SU-DHL-6 (cell line): Measurements from ENCODE around the gene CACNG6.

Experiments
- H2AFZ ChIP-seq: fragments of 200-600 bp; sonication (generic); 2 replicates; pipeline ENCODE4 v1.6.1; 2014; ENCODE audit warnings: low read depth, mild to moderate bottlenecking, moderate library complexity, mixed read lengths, antibody characterized with exemption, low read length; ENCODE audit not compliant: severe bottlenecking
- H3F3A ChIP-seq: fragments of 200-600 bp; shearing (Covaris generic); 2 replicates; pipeline ENCODE4 v1.6.0; 2016; ENCODE audit warnings: antibody characterized with exemption, mild to moderate bottlenecking; ENCODE audit not compliant: insufficient read depth
- H3K27ac ChIP-seq: fragments of 200-600 bp; sonication (generic); 2 replicates; pipeline ENCODE4 v1.5.1; 2016; ENCODE audit warnings: low read depth, mild to moderate bottlenecking, low read length, moderate library complexity, mixed read lengths
- H3K27me3 ChIP-seq: fragments of 200-600 bp; sonication (generic), shearing (Covaris generic); 2 replicates; pipeline ENCODE4 v1.6.0; 2014; ENCODE audit warnings: mild to moderate bottlenecking, low read length
- H3K36me3 ChIP-seq: fragments of 200-600 bp; sonication (generic); 2 replicates; pipeline ENCODE4 v1.6.1; 2014; ENCODE audit warnings: mild to moderate bottlenecking, low read length, mixed read lengths
- H3K4me2 ChIP-seq: fragments of 300-600, 200-600 bp; shearing (Covaris generic), sonication (generic); 2 replicates; pipeline ENCODE4 v1.6.0; 2014; ENCODE audit warnings: low read length, low read depth, mild to moderate bottlenecking; ENCODE audit not compliant: poor library complexity, severe bottlenecking
- H3K4me3 ChIP-seq: fragments of 200-600 bp; sonication (generic); 2 replicates; pipeline ENCODE4 v1.5.1; 2014; ENCODE audit warnings: antibody characterized with exemption, low read length, mild to moderate bottlenecking, mixed read lengths; ENCODE audit not compliant: insufficient read depth, poor library complexity, severe bottlenecking
- H3K79me2 ChIP-seq: fragments of 200-600 bp; sonication (generic); 2 replicates; pipeline ENCODE4 v1.6.1; 2014; ENCODE audit warnings: mild to moderate bottlenecking, low read length, moderate library complexity; ENCODE audit not compliant: insufficient read depth
- H3K9ac ChIP-seq: fragments of 200-600 bp; sonication (generic); 2 replicates; pipeline ENCODE4 v1.7.0; 2014; ENCODE audit warnings: mild to moderate bottlenecking, low read length
- H3K9me2 ChIP-seq: fragments of 200-600 bp; sonication (generic); replicated peaks from 2 replicates; pipeline ENCODE4 v1.6.1; 2014; ENCODE audit warnings: low read length; ENCODE audit not compliant: insufficient read depth
- H3K9me3 ChIP-seq: fragments of 200-600 bp; sonication (generic); 2 replicates; pipeline ENCODE4 v1.6.1; 2014; ENCODE audit warnings: low read length, mixed read lengths; ENCODE audit not compliant: insufficient read depth
- H4K20me1 ChIP-seq: fragments of 200-600 bp; sonication (generic); 2 replicates; pipeline ENCODE4 v1.6.1; 2014; ENCODE audit warnings: low read depth, mild to moderate bottlenecking, antibody characterized with exemption, low read length, moderate library complexity, mixed read lengths
- EZH2phosphoT487 ChIP-seq: fragments of 200-600 bp; sonication (generic), shearing (Covaris generic); conservative IDR thresholded peaks from 2 replicates; pipeline ENCODE4 v1.6.1; 2018; ENCODE audit warnings: mild to moderate bottlenecking, antibody characterized with exemption, low read length, moderate library complexity, mixed read lengths
- TF ChIP-seq, protein P1 (sequence below): fragments of 200-600 bp; sonication (generic); IDR thresholded peaks from one replicate; pipeline ENCODE4 v1.5.1; 2017; ENCODE audit warnings: antibody characterized with exemption, mild to moderate bottlenecking, low read length, moderate library complexity; ENCODE audit not compliant: insufficient read depth, poor library complexity, severe bottlenecking

Gene CACNG6, protein sequence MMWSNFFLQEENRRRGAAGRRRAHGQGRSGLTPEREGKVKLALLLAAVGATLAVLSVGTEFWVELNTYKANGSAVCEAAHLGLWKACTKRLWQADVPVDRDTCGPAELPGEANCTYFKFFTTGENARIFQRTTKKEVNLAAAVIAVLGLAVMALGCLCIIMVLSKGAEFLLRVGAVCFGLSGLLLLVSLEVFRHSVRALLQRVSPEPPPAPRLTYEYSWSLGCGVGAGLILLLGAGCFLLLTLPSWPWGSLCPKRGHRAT

GRCh38 chr19:53991224-53992113 lies at the start of gene CACNG6:
Gene CACNG6, plus strand, starts transcription at chr19:53991637. Its CDS starts 1,241 bp downstream, at chr19:53992878.
- Histone ChIP-seq H3K27me3 (no peaks in the 10 kb centered on the region), H3K36me3 (no peaks in the 10 kb centered on the region), H3K9me3 (no peaks in the 10 kb centered on the region), H4K20me1 (no peaks in the 10 kb centered on the region), H3K27ac (no peak within 1 kb of the TSS), H2AFZ (no peak within 1 kb of the TSS), H3K9me2 (no peaks in the 10 kb centered on the region), H3K9ac (no peak within 1 kb of the TSS), H3K79me2 (no peaks in the 10 kb centered on the region), H3K4me3 (no peak within 1 kb of the TSS), H3K4me2 (no peak within 1 kb of the TSS), H3F3A (no peaks in the 10 kb centered on the region)
- no peak for TF ChIP-seq EZH2phosphoT487
- TF ChIP-seq, protein P1, sequence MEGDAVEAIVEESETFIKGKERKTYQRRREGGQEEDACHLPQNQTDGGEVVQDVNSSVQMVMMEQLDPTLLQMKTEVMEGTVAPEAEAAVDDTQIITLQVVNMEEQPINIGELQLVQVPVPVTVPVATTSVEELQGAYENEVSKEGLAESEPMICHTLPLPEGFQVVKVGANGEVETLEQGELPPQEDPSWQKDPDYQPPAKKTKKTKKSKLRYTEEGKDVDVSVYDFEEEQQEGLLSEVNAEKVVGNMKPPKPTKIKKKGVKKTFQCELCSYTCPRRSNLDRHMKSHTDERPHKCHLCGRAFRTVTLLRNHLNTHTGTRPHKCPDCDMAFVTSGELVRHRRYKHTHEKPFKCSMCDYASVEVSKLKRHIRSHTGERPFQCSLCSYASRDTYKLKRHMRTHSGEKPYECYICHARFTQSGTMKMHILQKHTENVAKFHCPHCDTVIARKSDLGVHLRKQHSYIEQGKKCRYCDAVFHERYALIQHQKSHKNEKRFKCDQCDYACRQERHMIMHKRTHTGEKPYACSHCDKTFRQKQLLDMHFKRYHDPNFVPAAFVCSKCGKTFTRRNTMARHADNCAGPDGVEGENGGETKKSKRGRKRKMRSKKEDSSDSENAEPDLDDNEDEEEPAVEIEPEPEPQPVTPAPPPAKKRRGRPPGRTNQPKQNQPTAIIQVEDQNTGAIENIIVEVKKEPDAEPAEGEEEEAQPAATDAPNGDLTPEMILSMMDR = no peak

DNA sequence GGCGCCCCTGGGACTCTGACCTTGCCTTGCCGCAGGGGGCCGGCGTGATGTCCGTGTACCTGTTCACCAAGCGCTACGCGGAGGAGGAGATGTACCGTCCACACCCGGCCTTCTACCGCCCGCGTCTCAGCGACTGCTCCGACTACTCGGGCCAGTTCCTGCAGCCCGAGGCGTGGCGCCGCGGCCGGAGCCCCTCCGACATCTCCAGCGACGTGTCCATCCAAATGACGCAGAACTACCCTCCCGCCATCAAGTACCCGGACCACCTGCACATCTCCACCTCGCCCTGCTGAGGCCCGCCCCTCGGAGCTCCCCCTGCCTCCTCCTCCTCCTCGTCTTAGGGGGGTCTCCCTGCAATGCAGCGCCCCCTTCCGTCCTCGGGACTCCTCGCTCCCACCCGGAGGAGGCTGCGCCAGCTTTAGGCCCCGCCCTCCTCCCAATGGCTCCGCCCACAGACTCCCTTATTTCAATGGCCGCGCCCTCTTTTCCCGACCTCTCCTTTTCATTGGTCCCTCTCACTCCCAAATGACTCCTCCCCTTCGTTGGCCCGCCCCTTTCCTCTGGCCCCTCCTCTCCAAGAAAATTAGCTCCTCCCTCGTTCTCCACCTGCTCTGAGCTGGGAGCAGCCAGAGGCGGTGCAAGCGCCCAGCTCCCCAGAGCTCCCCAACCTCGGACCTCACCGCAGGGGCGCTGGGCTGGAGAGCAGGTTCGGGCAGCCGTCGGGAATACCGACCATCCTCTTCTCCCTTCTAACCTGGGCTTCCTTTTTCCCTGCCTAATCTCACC lies 49.2 kb upstream of the CACNG6 start:
- Histone ChIP-seq H4K20me1 (no peaks in the 10 kb centered on the region), H3F3A (no peaks in the 10 kb centered on the region), H3K9me3 (no peaks in the 10 kb centered on the region), H3K9me2 (no peaks in the 10 kb centered on the region), H3K79me2 (no peaks in the 10 kb centered on the region), H3K27me3 (no peaks in the 10 kb centered on the region), H3K4me2 (no peak overlapping the region), H3K4me3 (no peak overlapping the region), H3K36me3 (no peaks in the 10 kb centered on the region), H2AFZ (no peak overlapping the region), H3K9ac (no peak overlapping the region), H3K27ac (no peak overlapping the region)
- no peak for TF ChIP-seq EZH2phosphoT487

GRCh38 chr19:53944416-53944815 lies 47.0 kb upstream of the CACNG6 start:
- H3K9me3 ChIP-seq = no peaks in the 10 kb centered on the region
- no peak overlapping the region for H3K27ac ChIP-seq
- no peaks in the 10 kb centered on the region for H3K9me2 ChIP-seq
- H3K27me3 ChIP-seq = no peaks in the 10 kb centered on the region
- no peak for TF ChIP-seq EZH2phosphoT487
- TF ChIP-seq, protein P1 = no peak
- no peaks in the 10 kb centered on the region for H3K79me2 ChIP-seq
- H3F3A ChIP-seq = no peaks in the 10 kb centered on the region
- H2AFZ ChIP-seq = no peak overlapping the region
- H3K4me3 ChIP-seq = no peak overlapping the region
- H3K36me3 ChIP-seq = no peaks in the 10 kb centered on the region
- no peaks in the 10 kb centered on the region for H4K20me1 ChIP-seq
- no peak overlapping the region for H3K4me2 ChIP-seq
- H3K9ac ChIP-seq = no peak overlapping the region
